Kidney tubule cell (primary cell): ENCODE results near the gene LPAR1.
"Not testable (repeated sequence)": the region's sequence is repeated elsewhere in the genome, so short reads cannot be mapped to it uniquely, and the experiment has no call there.

Experiments
- DNase-seq: peaks from one replicate; pipeline ENCODE4 v3.0.0-alpha.2; 2018; ENCODE audit warnings: low spot score

The LPAR1 gene

GRCh38 chr9:110872920-110873319 lies 165.3 kb downstream of the LPAR1 start:
- no peak for DNase-seq

GRCh38 chr9:110871736-110872135 lies 166.5 kb downstream of the LPAR1 start:
- DNase-seq, result no peak

GRCh38 chr9:110869931-110870330 lies 168.3 kb downstream of the LPAR1 start:
- DNase-seq, result no peak

GRCh38 chr9:110864011-110864410 lies 174.3 kb downstream of the LPAR1 start:
- DNase-seq, result no peak

- not testable (repeated sequence) for DNase-seq
Measured at GRCh38 chr9:110861370-110862110, 176.7 kb downstream of the LPAR1 start.

- DNase-seq, result no peak
Measured at GRCh38 chr9:110856772-110857171, 181.5 kb downstream of the LPAR1 start.

- no peak for DNase-seq
Measured at GRCh38 chr9:110850401-110851135, 187.7 kb downstream of the LPAR1 start.

- no peak for DNase-seq
Measured at GRCh38 chr9:110847671-110848070, 190.6 kb downstream of the LPAR1 start.

GRCh38 chr9:110846215-110846614 lies 192.1 kb downstream of the LPAR1 start:
- no peak for DNase-seq

GRCh38 chr9:110844121-110844520 lies 194.1 kb downstream of the LPAR1 start:
- no peak for DNase-seq

GRCh38 chr9:110842986-110843385 lies 195.3 kb downstream of the LPAR1 start:
- DNase-seq, result no peak

GRCh38 chr9:110842169-110842568 lies 196.1 kb downstream of the LPAR1 start:
- peak; percentile 89 for DNase-seq

- peak; percentile 33 for DNase-seq
Measured at GRCh38 chr9:110837401-110838005, 200.8 kb downstream of the LPAR1 start.

- DNase-seq, result no peak
Measured at GRCh38 chr9:110835859-110836271, 202.4 kb downstream of the LPAR1 start.

GRCh38 chr9:110835404-110835803 lies 202.9 kb downstream of the LPAR1 start:
- DNase-seq, result peak; percentile 91

- no peak for DNase-seq
Measured at GRCh38 chr9:110832926-110833325, 205.3 kb downstream of the LPAR1 start.

- DNase-seq, result no peak
Measured at GRCh38 chr9:110830495-110830894, 207.8 kb downstream of the LPAR1 start.

GRCh38 chr9:110828264-110828663 lies 210.0 kb downstream of the LPAR1 start:
- no peak for DNase-seq

GRCh38 chr9:110826400-110826799 lies 211.9 kb downstream of the LPAR1 start:
- DNase-seq, result not testable (repeated sequence)

- peak; percentile 51 for DNase-seq
Measured at GRCh38 chr9:110825950-110826349, 212.3 kb downstream of the LPAR1 start.

GRCh38 chr9:110825129-110825528 lies 213.1 kb downstream of the LPAR1 start:
- not testable (repeated sequence) for DNase-seq
